ENCODE results near the gene TIMM44. TPM values are rescaled to one million over a fixed set of nuclear protein-coding genes. Genes with fewer than 3 reads are reported as not detected.

Gene TIMM44
- total RNA-seq, 1 experiment from 2014 or later: 72.8 TPM

GRCh38 chr19:7977723-7978040, 34.2 kb upstream of the TIMM44 start:
- Histone ChIP-seq H3K4me1 (replicated peaks; ENCODE audit: insufficient read depth) (no peaks in the 10 kb centered on the region), H3K27me3 (ENCODE audit: insufficient read depth, low read depth) (no peaks in the 10 kb centered on the region), H3K9me3 (ENCODE audit: insufficient read depth, low read depth) (no peaks in the 10 kb centered on the region), H3K27ac (no peak overlapping the region), H3K36me3 (ENCODE audit: low read depth) (0 out of 2 replicates have a peak, but pooled peaks cover 5% of the 10 kb centered on the region), H2AFZ (no peak overlapping the region), H4K20me1 (ENCODE audit: insufficient read depth) (peaks cover 39% of the 10 kb centered on the region), H3K4me2 (no peak overlapping the region), H3F3A (ENCODE audit: insufficient read depth, low read depth) (peaks cover 6% of the 10 kb centered on the region), H3K9me2 (ENCODE audit: insufficient read depth) (no peaks in the 10 kb centered on the region), H3K4me3 (no peak overlapping the region), H3K79me2 (ENCODE audit: low read depth) (peaks cover 6% of the 10 kb centered on the region)
- intact Hi-C loops (cut with micrococcal nuclease; ENCODE audit: unreplicated experiment): no loop called here
- ChIA-PET POLR2A (ENCODE audit: unreplicated experiment) (interaction anchor here (0.6 to 0.7 kb wide), 2 partner anchors 57 to 145 kb away, joined by 3 to 4 read pairs; no protein-coding TSS in a partner anchor), CTCF (no interaction called here)
- no peak for TF ChIP-seq EZH2 (IDR thresholded peaks at IDR 0.05; ENCODE audit: low read depth)
- no peak for TF ChIP-seq CTCF (conservative IDR thresholded peaks at IDR 0.05)
- no peak for DNase-seq
- BruUV-seq (replicated peaks): no TSS peak

GRCh38 chr19:7977021-7977722, 33.7 kb upstream of the TIMM44 start:
- no peak for TF ChIP-seq CTCF (conservative IDR thresholded peaks at IDR 0.05)
- no peak for TF ChIP-seq EZH2 (IDR thresholded peaks at IDR 0.05; ENCODE audit: low read depth)
- CTCF ChIA-PET: no interaction called here

GRCh38 chr19:7976461-7976860, 33.0 kb upstream of the TIMM44 start:
- Histone ChIP-seq H3K9me2 (ENCODE audit: insufficient read depth) (no peaks in the 10 kb centered on the region), H4K20me1 (ENCODE audit: insufficient read depth) (peaks cover 45% of the 10 kb centered on the region), H3K4me3 (no peak overlapping the region), H3K9me3 (ENCODE audit: insufficient read depth, low read depth) (no peaks in the 10 kb centered on the region), H3K27ac (no peak overlapping the region), H2AFZ (no peak overlapping the region), H3K36me3 (ENCODE audit: low read depth) (0 out of 2 replicates have a peak, but pooled peaks cover 5% of the 10 kb centered on the region), H3K4me1 (replicated peaks; ENCODE audit: insufficient read depth) (no peaks in the 10 kb centered on the region), H3K79me2 (ENCODE audit: low read depth) (no peaks in the 10 kb centered on the region; the same call in 1 of the 2 replicates), H3K27me3 (ENCODE audit: insufficient read depth, low read depth) (no peaks in the 10 kb centered on the region), H3F3A (ENCODE audit: insufficient read depth, low read depth) (peaks cover 6% of the 10 kb centered on the region), H3K4me2 (no peak overlapping the region)
- POLR2A ChIA-PET (ENCODE audit: unreplicated experiment): no interaction called here
- CTCF ChIA-PET: no interaction called here
- DNase-seq: no peak
- TF ChIP-seq EZH2 (IDR thresholded peaks at IDR 0.05; ENCODE audit: low read depth): no peak
- TF ChIP-seq CTCF (conservative IDR thresholded peaks at IDR 0.05): no peak
- intact Hi-C loops (cut with micrococcal nuclease; ENCODE audit: unreplicated experiment): no loop called here
- no TSS peak for BruUV-seq (replicated peaks)

More at GRCh38 chr19:7977021-7977722, 33.7 kb upstream of the TIMM44 start:
- H3K27ac ChIP-seq: no peak overlapping the region
- H2AFZ ChIP-seq: no peak overlapping the region
- POLR2A ChIA-PET (ENCODE audit: unreplicated experiment): interaction anchor here (0.6 to 0.7 kb wide), 2 partner anchors 57 to 145 kb away, joined by 3 to 4 read pairs; no protein-coding TSS in a partner anchor
- H3K4me2 ChIP-seq: no peak overlapping the region
- H4K20me1 ChIP-seq (ENCODE audit: insufficient read depth): peaks cover 38% of the 10 kb centered on the region
- no peaks in the 10 kb centered on the region for H3K4me1 ChIP-seq (replicated peaks; ENCODE audit: insufficient read depth)
- peaks cover 1% of the 10 kb centered on the region; the same call in 1 of the 2 replicates for H3K79me2 ChIP-seq (ENCODE audit: low read depth)
- DNase-seq: no peak
- H3K9me2 ChIP-seq (ENCODE audit: insufficient read depth): no peaks in the 10 kb centered on the region
- no peaks in the 10 kb centered on the region for H3K27me3 ChIP-seq (ENCODE audit: insufficient read depth, low read depth)
- H3K9me3 ChIP-seq (ENCODE audit: insufficient read depth, low read depth): no peaks in the 10 kb centered on the region
- H3K36me3 ChIP-seq (ENCODE audit: low read depth): 0 out of 2 replicates have a peak, but pooled peaks cover 5% of the 10 kb centered on the region
- peaks cover 6% of the 10 kb centered on the region for H3F3A ChIP-seq (ENCODE audit: insufficient read depth, low read depth)
- intact Hi-C loops (cut with micrococcal nuclease; ENCODE audit: unreplicated experiment): no loop called here
- no TSS peak for BruUV-seq (replicated peaks)
- no peak overlapping the region for H3K4me3 ChIP-seq
